H1 (cell line): ENCODE data around the gene RO60. TPM values are rescaled to one million over a fixed set of nuclear protein-coding genes. Genes with fewer than 3 reads are reported as not detected.

ENCODE experiments used
- HDAC6 ChIP-seq: IDR thresholded peaks from one replicate; pipeline ENCODE4 v1.7.1; 2012; ENCODE audit warnings: low read depth, mild to moderate bottlenecking, inconsistent platforms, low read length, moderate library complexity
- polyA plus RNA-seq, 7 experiments: library from polyadenylated mRNA; depleted of rRNA in 3 of 7; stranded (reverse) in 5 of 7; unstranded in 2 of 7; fragments of >200 nt in 5 of 7; fragments of 200-250 nt in 2 of 7; gene quantifications; 1 replicate in 5 of 7; 2 replicates in 1 of 7; 4 replicates in 1 of 7; pipeline versions ENCODE4 v1.2.1 to v1.2.3, GENCODE V29; 2011 to 2013; ENCODE audit warnings: missing spikeins in 2 of 7, mixed read lengths in 2 of 7
- total RNA-seq: library from RNA; stranded (reverse); fragmentation: NEBNext Ultra II Directional; extraction: Animal tissue kit (Norgen Biotek cat#: 25700); gene quantifications from 2 replicates; pipeline ENCODE4 v1.2.1, GENCODE V29; 2021

The RO60 gene
- total and polyA plus RNA-seq, 2 of the 8 experiments (the other 6 are each of a cell fraction or from before 2014, with no cell fraction given): 13.6 to 103 TPM

DNA sequence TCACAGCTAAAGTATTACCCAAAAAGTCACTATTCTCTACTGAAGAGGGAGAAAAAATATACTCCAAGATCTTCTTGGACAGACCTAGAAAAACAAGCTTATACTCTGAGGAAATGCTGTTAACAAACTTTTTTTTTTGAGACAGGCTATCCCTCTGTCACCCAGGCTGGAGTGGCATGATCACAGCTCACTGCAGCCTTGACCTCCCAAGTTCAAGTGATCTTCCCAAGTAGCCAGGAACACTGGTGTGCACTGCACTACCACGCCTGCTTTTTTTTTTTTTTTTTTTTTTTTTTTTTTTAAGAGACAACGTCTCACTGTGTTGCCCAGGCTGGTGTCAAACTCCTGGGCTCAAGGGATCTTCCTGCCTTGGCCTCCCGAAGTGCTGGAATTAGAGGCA, 28.5 kb downstream of the RO60 start (continued):
- no peak for TF ChIP-seq HDAC6
- TF ChIP-seq, all 59 proteins: peak for 0
